ENCODE results near the gene CNDP2. TPM values are rescaled to one million over a fixed set of nuclear protein-coding genes. Genes with fewer than 3 reads are reported as not detected.

Gene CNDP2
- total RNA-seq, 1 donor from 2014 or later, result 113 TPM

DNA sequence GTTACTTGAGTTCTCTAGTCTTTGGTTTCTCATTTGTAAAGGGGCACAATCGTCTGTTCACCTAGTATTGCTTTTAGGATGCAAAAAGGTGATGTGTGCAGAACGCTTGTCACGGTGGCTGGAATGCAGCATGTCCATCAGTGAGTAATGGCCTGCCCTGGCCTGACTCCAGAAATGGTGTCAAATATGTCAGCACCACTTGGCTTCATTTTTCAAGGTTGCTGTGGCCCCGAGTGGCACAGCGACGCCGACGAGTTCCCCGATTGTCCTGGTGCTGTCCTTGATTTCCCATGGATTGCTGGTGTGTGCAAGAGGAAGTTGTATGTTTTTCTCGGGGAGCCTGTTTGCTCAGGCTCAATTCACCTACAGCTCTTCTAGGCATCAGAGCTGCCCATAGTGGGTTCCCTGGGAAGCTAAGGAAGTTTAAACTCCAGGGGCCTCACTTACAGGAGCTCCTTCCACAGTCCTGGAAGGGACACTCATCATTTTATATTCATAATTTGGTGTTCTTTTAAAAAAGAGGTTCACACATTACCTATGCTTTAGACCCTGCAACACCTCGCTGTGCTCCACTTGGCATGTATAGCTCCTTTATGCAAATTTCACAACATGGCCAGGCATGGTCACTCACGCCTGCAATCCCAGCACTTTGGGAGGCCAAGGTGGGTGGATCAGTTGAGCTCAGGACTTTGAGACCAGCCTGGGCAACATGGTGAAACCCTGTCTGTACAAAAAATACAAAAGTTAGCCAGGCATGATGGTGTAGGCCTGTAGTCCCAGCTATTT is 75.9 kb downstream of the CNDP2 start:
- DNase-seq (ENCODE audit: low spot score), result no peak
- no peak overlapping the region for H3K27ac Mint-ChIP-seq (ENCODE audit: unreplicated experiment)
- H3K9me3 Mint-ChIP-seq (ENCODE audit: unreplicated experiment), result peaks cover 6% of the 10 kb centered on the region
- TF ChIP-seq, protein P1, sequence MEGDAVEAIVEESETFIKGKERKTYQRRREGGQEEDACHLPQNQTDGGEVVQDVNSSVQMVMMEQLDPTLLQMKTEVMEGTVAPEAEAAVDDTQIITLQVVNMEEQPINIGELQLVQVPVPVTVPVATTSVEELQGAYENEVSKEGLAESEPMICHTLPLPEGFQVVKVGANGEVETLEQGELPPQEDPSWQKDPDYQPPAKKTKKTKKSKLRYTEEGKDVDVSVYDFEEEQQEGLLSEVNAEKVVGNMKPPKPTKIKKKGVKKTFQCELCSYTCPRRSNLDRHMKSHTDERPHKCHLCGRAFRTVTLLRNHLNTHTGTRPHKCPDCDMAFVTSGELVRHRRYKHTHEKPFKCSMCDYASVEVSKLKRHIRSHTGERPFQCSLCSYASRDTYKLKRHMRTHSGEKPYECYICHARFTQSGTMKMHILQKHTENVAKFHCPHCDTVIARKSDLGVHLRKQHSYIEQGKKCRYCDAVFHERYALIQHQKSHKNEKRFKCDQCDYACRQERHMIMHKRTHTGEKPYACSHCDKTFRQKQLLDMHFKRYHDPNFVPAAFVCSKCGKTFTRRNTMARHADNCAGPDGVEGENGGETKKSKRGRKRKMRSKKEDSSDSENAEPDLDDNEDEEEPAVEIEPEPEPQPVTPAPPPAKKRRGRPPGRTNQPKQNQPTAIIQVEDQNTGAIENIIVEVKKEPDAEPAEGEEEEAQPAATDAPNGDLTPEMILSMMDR (IDR thresholded peaks at IDR 0.05; ENCODE audit: unreplicated experiment), result no peak
- no peak overlapping the region for H3K4me3 Mint-ChIP-seq (ENCODE audit: unreplicated experiment)
- H3K36me3 Mint-ChIP-seq (ENCODE audit: low read depth, unreplicated experiment), result peaks cover 4% of the 10 kb centered on the region
- H3K4me1 Mint-ChIP-seq (ENCODE audit: unreplicated experiment), result peaks cover 4% of the 10 kb centered on the region
- H3K27me3 Mint-ChIP-seq (ENCODE audit: unreplicated experiment), result peaks cover 5% of the 10 kb centered on the region

DNA sequence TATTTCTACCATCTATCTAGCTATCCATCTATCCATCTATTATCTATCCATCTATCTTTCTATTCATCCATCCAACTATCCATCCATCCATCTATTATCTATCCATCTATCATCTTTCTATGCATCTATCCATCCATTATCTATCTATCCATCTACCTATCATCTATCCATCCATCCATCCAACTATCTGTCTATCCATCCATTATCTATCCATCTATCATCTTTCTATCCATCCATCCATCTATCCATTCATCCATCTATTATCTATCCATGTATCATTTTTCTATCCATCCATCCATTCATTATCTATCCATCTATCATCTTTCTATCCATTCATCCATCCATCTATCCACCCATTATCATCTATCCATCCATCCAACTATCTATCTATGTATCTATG is 76.9 kb downstream of the CNDP2 start:
- H3K36me3 Mint-ChIP-seq (ENCODE audit: low read depth, unreplicated experiment), result peaks cover 4% of the 10 kb centered on the region
- H3K9me3 Mint-ChIP-seq (ENCODE audit: unreplicated experiment), result no peaks in the 10 kb centered on the region
- peaks cover 5% of the 10 kb centered on the region for H3K27me3 Mint-ChIP-seq (ENCODE audit: unreplicated experiment)
- no peak overlapping the region for H3K4me3 Mint-ChIP-seq (ENCODE audit: unreplicated experiment)
- no peak for DNase-seq (ENCODE audit: low spot score)
- TF ChIP-seq, protein P1 (IDR thresholded peaks at IDR 0.05; ENCODE audit: unreplicated experiment), result no peak
- peaks cover 12% of the 10 kb centered on the region for H3K4me1 Mint-ChIP-seq (ENCODE audit: unreplicated experiment)
- H3K27ac Mint-ChIP-seq (ENCODE audit: unreplicated experiment), result no peak overlapping the region

Other genes with a start within 250 kb of the CNDP2 start
- 119 TPM for gene CYB5A, start 204.4 kb upstream of the CNDP2 start, total RNA-seq (ENCODE audit: unreplicated experiment)
- gene C18orf63, start 180.5 kb upstream of the CNDP2 start, total RNA-seq (ENCODE audit: unreplicated experiment), result not detected
- gene DIPK1C, start 39.1 kb upstream of the CNDP2 start, total RNA-seq (ENCODE audit: unreplicated experiment), result 0.21 TPM
- gene CNDP1, start 38.1 kb downstream of the CNDP2 start, total RNA-seq (ENCODE audit: unreplicated experiment), result not detected
- gene ZNF407, start 101.5 kb downstream of the CNDP2 start, total RNA-seq (ENCODE audit: unreplicated experiment), result 16.8 TPM